Vagina (tissue), 2 donors: ENCODE results near the gene ADD3.

ENCODE experiments used
- POLR2A ChIP-seq, 2 donors: fragments of 450-650 bp; IDR thresholded peaks; one replicate each; pipeline ENCODE4 v1.6.1; 2017; ENCODE audit warnings: antibody characterized with exemption in 2 of 2, mild to moderate bottlenecking in 2 of 2, moderate library complexity in 2 of 2
- TF ChIP-seq, protein P1 (sequence below), 3 experiments: fragments of 450-650 bp in 2 of 3; fragments of 200-600 bp in 1 of 3; sonication (generic) in 1 of 3; IDR thresholded peaks; one replicate each; pipeline ENCODE4 v1.5.1; 2017 to 2019; ENCODE audit warnings: antibody characterized with exemption in 3 of 3, mild to moderate bottlenecking in 2 of 3, moderate library complexity in 2 of 3

DNA sequence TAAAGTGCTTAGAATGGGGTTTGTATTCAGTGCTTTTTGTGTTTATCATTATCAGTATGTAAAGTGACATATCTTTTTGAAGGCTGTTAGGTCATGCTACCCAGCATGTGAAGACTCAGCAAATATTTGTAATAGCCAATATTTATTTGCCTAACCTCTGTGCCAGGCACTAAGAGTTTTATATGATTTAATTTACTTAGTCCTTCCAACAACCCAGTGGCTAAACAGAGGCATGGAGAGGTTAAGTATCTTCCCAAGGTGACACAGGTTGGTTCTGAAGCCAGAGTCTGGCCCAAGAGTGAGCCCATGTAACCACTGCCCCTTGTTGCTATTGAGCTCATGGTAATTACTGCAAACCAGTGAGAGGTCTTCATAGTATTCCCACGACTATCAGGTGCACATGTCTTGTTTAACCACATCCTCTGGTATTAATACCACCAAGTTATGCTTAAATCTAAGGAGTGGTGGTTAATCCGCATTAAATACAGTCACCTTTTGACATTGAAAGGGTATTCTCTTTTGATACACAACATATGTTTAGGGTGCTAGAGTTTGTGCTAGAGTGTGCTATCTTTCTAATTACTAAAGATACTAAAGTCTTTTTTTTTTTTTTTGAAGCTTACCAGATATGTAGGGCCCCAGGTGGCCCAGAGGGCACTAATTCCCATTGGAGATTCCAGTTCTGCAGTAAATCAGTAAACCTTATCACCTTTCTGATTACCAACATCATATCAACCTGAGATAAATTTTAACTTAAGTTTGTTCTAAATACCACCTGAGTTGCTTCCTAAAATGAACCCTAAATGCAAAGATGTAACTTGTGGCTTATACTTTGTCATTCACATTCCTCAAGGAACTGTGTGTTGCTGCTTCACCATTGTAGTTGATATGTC, 2.9 kb downstream of the ADD3 start:
- TF ChIP-seq, protein P1, sequence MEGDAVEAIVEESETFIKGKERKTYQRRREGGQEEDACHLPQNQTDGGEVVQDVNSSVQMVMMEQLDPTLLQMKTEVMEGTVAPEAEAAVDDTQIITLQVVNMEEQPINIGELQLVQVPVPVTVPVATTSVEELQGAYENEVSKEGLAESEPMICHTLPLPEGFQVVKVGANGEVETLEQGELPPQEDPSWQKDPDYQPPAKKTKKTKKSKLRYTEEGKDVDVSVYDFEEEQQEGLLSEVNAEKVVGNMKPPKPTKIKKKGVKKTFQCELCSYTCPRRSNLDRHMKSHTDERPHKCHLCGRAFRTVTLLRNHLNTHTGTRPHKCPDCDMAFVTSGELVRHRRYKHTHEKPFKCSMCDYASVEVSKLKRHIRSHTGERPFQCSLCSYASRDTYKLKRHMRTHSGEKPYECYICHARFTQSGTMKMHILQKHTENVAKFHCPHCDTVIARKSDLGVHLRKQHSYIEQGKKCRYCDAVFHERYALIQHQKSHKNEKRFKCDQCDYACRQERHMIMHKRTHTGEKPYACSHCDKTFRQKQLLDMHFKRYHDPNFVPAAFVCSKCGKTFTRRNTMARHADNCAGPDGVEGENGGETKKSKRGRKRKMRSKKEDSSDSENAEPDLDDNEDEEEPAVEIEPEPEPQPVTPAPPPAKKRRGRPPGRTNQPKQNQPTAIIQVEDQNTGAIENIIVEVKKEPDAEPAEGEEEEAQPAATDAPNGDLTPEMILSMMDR (IDR thresholded peaks at IDR 0.05), result no peak
- TF ChIP-seq POLR2A (IDR thresholded peaks at IDR 0.05), result no peak
